Measurements from ENCODE around the gene CHMP1A. TPM values are rescaled to one million over a fixed set of nuclear protein-coding genes. Genes with fewer than 3 reads are reported as not detected.
"Not testable (repeated sequence)": the region's sequence is repeated elsewhere in the genome, so short reads cannot be mapped to it uniquely, and the experiment has no call there.

CHMP1A gene
- total and polyA plus RNA-seq, 2 experiments from 2014 or later, result 86.2 to 87.5 TPM

DNA sequence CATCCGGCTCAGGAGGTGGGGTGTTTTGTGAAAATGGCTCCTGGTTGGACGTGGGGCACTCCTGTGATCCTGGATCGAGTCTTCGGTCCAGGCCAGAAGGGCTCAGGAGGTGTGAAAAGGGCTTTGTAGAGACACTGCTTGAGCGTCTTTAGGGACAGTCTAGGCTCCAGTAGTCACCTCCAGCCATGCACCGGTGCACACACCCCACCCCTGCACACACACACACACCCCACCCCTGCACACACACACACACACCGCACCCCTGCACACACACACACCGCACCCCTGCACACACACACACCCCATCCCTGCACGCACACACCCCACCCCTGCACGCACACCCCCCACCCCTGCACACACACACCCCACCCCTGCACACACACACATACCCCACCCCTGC lies 19.1 kb downstream of the CHMP1A start:
- TF ChIP-seq, protein P1, sequence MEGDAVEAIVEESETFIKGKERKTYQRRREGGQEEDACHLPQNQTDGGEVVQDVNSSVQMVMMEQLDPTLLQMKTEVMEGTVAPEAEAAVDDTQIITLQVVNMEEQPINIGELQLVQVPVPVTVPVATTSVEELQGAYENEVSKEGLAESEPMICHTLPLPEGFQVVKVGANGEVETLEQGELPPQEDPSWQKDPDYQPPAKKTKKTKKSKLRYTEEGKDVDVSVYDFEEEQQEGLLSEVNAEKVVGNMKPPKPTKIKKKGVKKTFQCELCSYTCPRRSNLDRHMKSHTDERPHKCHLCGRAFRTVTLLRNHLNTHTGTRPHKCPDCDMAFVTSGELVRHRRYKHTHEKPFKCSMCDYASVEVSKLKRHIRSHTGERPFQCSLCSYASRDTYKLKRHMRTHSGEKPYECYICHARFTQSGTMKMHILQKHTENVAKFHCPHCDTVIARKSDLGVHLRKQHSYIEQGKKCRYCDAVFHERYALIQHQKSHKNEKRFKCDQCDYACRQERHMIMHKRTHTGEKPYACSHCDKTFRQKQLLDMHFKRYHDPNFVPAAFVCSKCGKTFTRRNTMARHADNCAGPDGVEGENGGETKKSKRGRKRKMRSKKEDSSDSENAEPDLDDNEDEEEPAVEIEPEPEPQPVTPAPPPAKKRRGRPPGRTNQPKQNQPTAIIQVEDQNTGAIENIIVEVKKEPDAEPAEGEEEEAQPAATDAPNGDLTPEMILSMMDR (IDR thresholded peaks at IDR 0.05; ENCODE audit: low read depth, low read length), result no peak
- H3K9me3 ChIP-seq (ENCODE audit: low read depth), result no peaks in the 10 kb centered on the region
- DNase-seq (ENCODE audit: low read depth in 1 of 2, low spot score in 1 of 2), result no peak
- H3K27ac ChIP-seq, result no peak overlapping the region
- H3K27me3 ChIP-seq, result peaks cover 9% of the 10 kb centered on the region
- H3K4me3 ChIP-seq, result no peak overlapping the region
- no peaks in the 10 kb centered on the region for H3K36me3 ChIP-seq
- peaks cover 7% of the 10 kb centered on the region for H3K4me1 ChIP-seq (ENCODE audit: low read depth)

GRCh38 chr16:89637379-89637778 lies 20.1 kb downstream of the CHMP1A start:
- H3K36me3 ChIP-seq, result no peaks in the 10 kb centered on the region
- TF ChIP-seq, protein P1 (IDR thresholded peaks at IDR 0.05; ENCODE audit: low read depth, low read length), result no peak
- peaks cover 7% of the 10 kb centered on the region for H3K4me1 ChIP-seq (ENCODE audit: low read depth)
- no peaks in the 10 kb centered on the region for H3K9me3 ChIP-seq (ENCODE audit: low read depth)
- no peak for DNase-seq (ENCODE audit: low read depth in 1 of 2, low spot score in 1 of 2)
- H3K27ac ChIP-seq, result no peak overlapping the region
- peaks cover 12% of the 10 kb centered on the region for H3K27me3 ChIP-seq
- no peak overlapping the region for H3K4me3 ChIP-seq

DNA sequence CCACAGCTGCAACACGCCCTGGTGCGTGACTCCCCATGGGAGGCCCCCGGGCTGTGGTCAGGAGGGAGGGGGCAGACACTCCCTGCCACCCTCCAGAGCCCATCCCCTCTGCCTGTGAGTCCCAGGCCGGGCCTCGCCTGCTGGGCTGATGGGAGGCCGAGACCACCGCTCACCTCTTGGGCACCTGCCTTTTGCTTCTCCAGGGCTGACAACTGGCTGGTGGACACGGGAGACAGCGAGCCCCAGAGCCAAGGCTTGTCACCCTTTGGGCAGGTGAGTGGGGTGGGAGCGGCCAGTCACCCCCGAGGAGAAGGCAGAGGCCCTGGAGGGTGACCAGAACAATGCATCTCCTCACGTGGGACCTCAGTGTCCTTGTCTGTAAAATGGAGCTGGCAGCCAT lies 20.8 kb downstream of the CHMP1A start:
- Histone ChIP-seq H3K27ac (no peak overlapping the region), H3K27me3 (peaks cover 12% of the 10 kb centered on the region), H3K36me3 (no peaks in the 10 kb centered on the region), H3K4me3 (no peak overlapping the region), H3K9me3 (ENCODE audit: low read depth) (no peaks in the 10 kb centered on the region), H3K4me1 (ENCODE audit: low read depth) (peaks cover 7% of the 10 kb centered on the region)
- TF ChIP-seq, protein P1 (IDR thresholded peaks at IDR 0.05; ENCODE audit: low read depth, low read length), result no peak
- DNase-seq (ENCODE audit: low read depth in 1 of 2, low spot score in 1 of 2), result no peak

DNA sequence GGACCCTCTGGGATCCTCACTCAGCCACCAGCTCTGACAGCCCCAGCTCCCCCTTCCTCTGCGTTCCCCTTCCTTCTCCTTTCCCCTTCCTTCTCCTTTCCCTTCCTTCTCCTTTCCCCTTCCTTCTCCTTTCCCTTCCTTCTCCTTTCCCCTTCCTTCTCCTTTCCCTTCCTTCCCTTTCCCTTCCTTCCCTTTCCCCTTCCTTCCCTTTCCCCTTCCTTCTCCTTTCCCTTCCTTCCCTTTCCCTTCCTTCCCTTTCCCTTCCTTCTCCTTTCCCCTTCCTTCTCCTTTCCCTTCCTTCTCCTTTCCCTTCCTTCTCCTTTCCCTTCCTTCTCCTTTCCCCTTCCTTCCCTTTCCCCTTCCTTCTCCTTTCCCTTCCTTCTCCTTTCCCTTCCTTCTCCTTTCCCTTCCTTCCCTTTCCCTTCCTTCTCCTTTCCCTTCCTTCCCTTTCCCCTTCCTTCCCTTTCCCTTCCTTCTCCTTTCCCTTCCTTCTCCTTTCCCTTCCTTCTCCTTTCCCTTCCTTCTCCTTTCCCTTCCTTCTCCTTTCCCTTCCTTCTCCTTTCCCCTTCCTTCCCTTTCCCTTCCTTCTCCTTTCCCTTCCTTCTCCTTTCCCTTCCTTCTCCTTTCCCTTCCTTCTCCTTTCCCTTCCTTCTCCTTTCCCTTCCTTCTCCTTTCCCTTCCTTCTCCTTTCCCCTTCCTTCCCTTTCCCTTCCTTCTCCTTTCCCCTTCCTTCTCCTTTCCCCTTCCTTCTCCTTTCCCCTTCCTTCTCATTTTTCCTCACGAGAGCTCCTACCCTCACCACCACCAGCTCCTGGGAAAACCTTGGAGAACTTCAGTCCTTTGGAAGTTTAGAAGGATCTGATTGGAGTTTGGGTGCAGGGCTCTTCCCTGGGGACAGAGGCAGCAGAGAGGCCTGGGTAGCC lies 22.8 kb downstream of the CHMP1A start:
- H3K36me3 ChIP-seq; H3K4me3 ChIP-seq; DNase-seq (ENCODE audit: low read depth in 1 of 2, low spot score in 1 of 2); H3K9me3 ChIP-seq (ENCODE audit: low read depth); H3K4me1 ChIP-seq (ENCODE audit: low read depth); H3K27ac ChIP-seq: not testable (repeated sequence)
- H3K27me3 ChIP-seq, result peaks cover 12% of the 10 kb centered on the region

GRCh38 chr16:89633064-89633631 lies 24.4 kb downstream of the CHMP1A start:
- Histone ChIP-seq H3K4me1 (ENCODE audit: low read depth) (no peaks in the 10 kb centered on the region), H3K9me3 (ENCODE audit: low read depth) (no peaks in the 10 kb centered on the region), H3K4me3 (no peak overlapping the region), H3K27me3 (peaks cover 12% of the 10 kb centered on the region), H3K27ac (no peak overlapping the region), H3K36me3 (no peaks in the 10 kb centered on the region)
- TF ChIP-seq, protein P1 (IDR thresholded peaks at IDR 0.05; ENCODE audit: low read depth, low read length), result no peak
- DNase-seq (ENCODE audit: low read depth in 1 of 2, low spot score in 1 of 2), result no peak

Data from cardiac muscle cell (in vitro differentiated cells and primary cell).